ENCODE measurements around the gene RALGPS1. TPM values are rescaled to one million over a fixed set of nuclear protein-coding genes. Genes with fewer than 3 reads are reported as not detected.
A peak's percentile ranks its signal among the peaks of the same experiment; 100 is the strongest.

RALGPS1 gene
- polyA plus RNA-seq, 2 donors = 3.8 to 6.4 TPM

- Histone ChIP-seq H3K9me3 (ENCODE audit: control insufficient read depth in 2 of 2, insufficient read depth in 1 of 2, low read depth in 1 of 2, low read length in 1 of 2) (peaks cover 0 to 2% of the 10 kb centered on the region in 2 donors), H3K4me3 (ENCODE audit: low read depth in 1 of 2, low read length in 2 of 2) (no peak overlapping the region), H3K27ac (ENCODE audit: low read depth in 2 of 2, low read length in 1 of 2) (no peak overlapping the region), H3K4me1 (ENCODE audit: control insufficient read depth in 2 of 2, insufficient read depth in 2 of 2, low read length in 1 of 2) (peaks cover 2 to 13% of the 10 kb centered on the region in 2 donors), H3K36me3 (ENCODE audit: control insufficient read depth in 2 of 2, insufficient read depth in 2 of 2, low read length in 1 of 2) (peaks cover 0 to 2% of the 10 kb centered on the region in 2 donors), H3K27me3 (ENCODE audit: control insufficient read depth in 1 of 2, insufficient read depth in 2 of 2, low read length in 2 of 2) (no peaks in the 10 kb centered on the region)
- 97 to 98% methylated on average over 4 of the region's 4 CpGs for WGBS, 2 donors
Observed at GRCh38 chr9:127086771-127087170, 172.2 kb downstream of the RALGPS1 start.

- H3K27ac ChIP-seq (ENCODE audit: low read depth in 2 of 2, low read length in 1 of 2) = no peak overlapping the region
- H3K27me3 ChIP-seq (ENCODE audit: control insufficient read depth in 1 of 2, insufficient read depth in 2 of 2, low read length in 2 of 2) = no peaks in the 10 kb centered on the region
- H3K4me3 ChIP-seq (ENCODE audit: low read depth in 1 of 2, low read length in 2 of 2) = no peak overlapping the region
- H3K4me1 ChIP-seq (ENCODE audit: control insufficient read depth in 2 of 2, insufficient read depth in 2 of 2, low read length in 1 of 2) = peaks cover 2 to 13% of the 10 kb centered on the region in 2 donors
- H3K36me3 ChIP-seq (ENCODE audit: control insufficient read depth in 2 of 2, insufficient read depth in 2 of 2, low read length in 1 of 2) = peaks cover 0 to 2% of the 10 kb centered on the region in 2 donors
- peaks cover 0 to 2% of the 10 kb centered on the region in 2 donors for H3K9me3 ChIP-seq (ENCODE audit: control insufficient read depth in 2 of 2, insufficient read depth in 1 of 2, low read depth in 1 of 2, low read length in 1 of 2)
- WGBS, 2 donors = 92 to 96% methylated on average over 6 of the region's 6 CpGs
Observed at GRCh38 chr9:127087411-127087810, 172.8 kb downstream of the RALGPS1 start.

GRCh38 chr9:127087836-127088235 is 173.3 kb downstream of the RALGPS1 start:
- Histone ChIP-seq H3K36me3 (ENCODE audit: control insufficient read depth in 2 of 2, insufficient read depth in 2 of 2, low read length in 1 of 2) (peaks cover 0 to 2% of the 10 kb centered on the region in 2 donors), H3K27ac (ENCODE audit: low read depth in 2 of 2, low read length in 1 of 2) (no peak overlapping the region), H3K4me3 (ENCODE audit: low read depth in 1 of 2, low read length in 2 of 2) (no peak overlapping the region), H3K4me1 (ENCODE audit: control insufficient read depth in 2 of 2, insufficient read depth in 2 of 2, low read length in 1 of 2) (peaks cover 2 to 13% of the 10 kb centered on the region in 2 donors), H3K9me3 (ENCODE audit: control insufficient read depth in 2 of 2, insufficient read depth in 1 of 2, low read depth in 1 of 2, low read length in 1 of 2) (peaks cover 0 to 2% of the 10 kb centered on the region in 2 donors), H3K27me3 (ENCODE audit: control insufficient read depth in 1 of 2, insufficient read depth in 2 of 2, low read length in 2 of 2) (no peaks in the 10 kb centered on the region)
- WGBS, 2 donors = 93 to 95% methylated on average over 8 of the region's 8 CpGs

GRCh38 chr9:127088724-127089615 is 174.4 kb downstream of the RALGPS1 start:
- Histone ChIP-seq H3K9me3 (ENCODE audit: control insufficient read depth in 2 of 2, insufficient read depth in 1 of 2, low read depth in 1 of 2, low read length in 1 of 2) (peaks cover 0 to 2% of the 10 kb centered on the region in 2 donors), H3K27me3 (ENCODE audit: control insufficient read depth in 1 of 2, insufficient read depth in 2 of 2, low read length in 2 of 2) (no peaks in the 10 kb centered on the region), H3K27ac (ENCODE audit: low read depth in 2 of 2, low read length in 1 of 2) (peak overlapping the region in 1 of 2 donors; percentile 63), H3K4me3 (ENCODE audit: low read depth in 1 of 2, low read length in 2 of 2) (no peak overlapping the region), H3K4me1 (ENCODE audit: control insufficient read depth in 2 of 2, insufficient read depth in 2 of 2, low read length in 1 of 2) (peaks cover 2 to 10% of the 10 kb centered on the region in 2 donors), H3K36me3 (ENCODE audit: control insufficient read depth in 2 of 2, insufficient read depth in 2 of 2, low read length in 1 of 2) (peaks cover 2 to 6% of the 10 kb centered on the region in 2 donors)
- WGBS, 2 donors = 89 to 92% methylated on average over 27 of the region's 27 CpGs

GRCh38 chr9:127089631-127090081 is 175.1 kb downstream of the RALGPS1 start:
- Histone ChIP-seq H3K9me3 (ENCODE audit: control insufficient read depth in 2 of 2, insufficient read depth in 1 of 2, low read depth in 1 of 2, low read length in 1 of 2) (peaks cover 0 to 2% of the 10 kb centered on the region in 2 donors), H3K27me3 (ENCODE audit: control insufficient read depth in 1 of 2, insufficient read depth in 2 of 2, low read length in 2 of 2) (no peaks in the 10 kb centered on the region), H3K4me1 (ENCODE audit: control insufficient read depth in 2 of 2, insufficient read depth in 2 of 2, low read length in 1 of 2) (peaks cover 2 to 10% of the 10 kb centered on the region in 2 donors), H3K27ac (ENCODE audit: low read depth in 2 of 2, low read length in 1 of 2) (peak overlapping the region; percentile 43 to 44), H3K4me3 (ENCODE audit: low read depth in 1 of 2, low read length in 2 of 2) (no peak overlapping the region), H3K36me3 (ENCODE audit: control insufficient read depth in 2 of 2, insufficient read depth in 2 of 2, low read length in 1 of 2) (peaks cover 2 to 6% of the 10 kb centered on the region in 2 donors)
- WGBS, 2 donors = 65 to 73% methylated on average over 6 of the region's 6 CpGs

GRCh38 chr9:127090341-127090985 is 175.9 kb downstream of the RALGPS1 start:
- Histone ChIP-seq H3K4me1 (ENCODE audit: control insufficient read depth in 2 of 2, insufficient read depth in 2 of 2, low read length in 1 of 2) (peaks cover 2 to 11% of the 10 kb centered on the region in 2 donors), H3K27ac (ENCODE audit: low read depth in 2 of 2, low read length in 1 of 2) (peak overlapping the region; percentile 5 to 44), H3K27me3 (ENCODE audit: control insufficient read depth in 1 of 2, insufficient read depth in 2 of 2, low read length in 2 of 2) (no peaks in the 10 kb centered on the region), H3K9me3 (ENCODE audit: control insufficient read depth in 2 of 2, insufficient read depth in 1 of 2, low read depth in 1 of 2, low read length in 1 of 2) (peaks cover 0 to 2% of the 10 kb centered on the region in 2 donors), H3K4me3 (ENCODE audit: low read depth in 1 of 2, low read length in 2 of 2) (no peak overlapping the region), H3K36me3 (ENCODE audit: control insufficient read depth in 2 of 2, insufficient read depth in 2 of 2, low read length in 1 of 2) (peaks cover 2 to 6% of the 10 kb centered on the region in 2 donors)
- 71 to 75% methylated on average over 6 of the region's 6 CpGs for WGBS, 2 donors

GRCh38 chr9:127091526-127091925 is 176.9 kb downstream of the RALGPS1 start:
- Histone ChIP-seq H3K27me3 (ENCODE audit: control insufficient read depth in 1 of 2, insufficient read depth in 2 of 2, low read length in 2 of 2) (no peaks in the 10 kb centered on the region), H3K27ac (ENCODE audit: low read depth in 2 of 2, low read length in 1 of 2) (no peak overlapping the region), H3K4me1 (ENCODE audit: control insufficient read depth in 2 of 2, insufficient read depth in 2 of 2, low read length in 1 of 2) (peaks cover 2 to 14% of the 10 kb centered on the region in 2 donors), H3K9me3 (ENCODE audit: control insufficient read depth in 2 of 2, insufficient read depth in 1 of 2, low read depth in 1 of 2, low read length in 1 of 2) (peaks cover 0 to 2% of the 10 kb centered on the region in 2 donors), H3K36me3 (ENCODE audit: control insufficient read depth in 2 of 2, insufficient read depth in 2 of 2, low read length in 1 of 2) (peaks cover 2 to 6% of the 10 kb centered on the region in 2 donors), H3K4me3 (ENCODE audit: low read depth in 1 of 2, low read length in 2 of 2) (no peak overlapping the region)
- WGBS, 2 donors = 95 to 98% methylated on average over 13 of the region's 13 CpGs

GRCh38 chr9:127092041-127092608 is 177.5 kb downstream of the RALGPS1 start:
- 87 to 88% methylated on average over 11 of the region's 11 CpGs for WGBS, 2 donors
- H3K9me3 ChIP-seq (ENCODE audit: control insufficient read depth in 2 of 2, insufficient read depth in 1 of 2, low read depth in 1 of 2, low read length in 1 of 2) = no peaks in the 10 kb centered on the region
- H3K27me3 ChIP-seq (ENCODE audit: control insufficient read depth in 1 of 2, insufficient read depth in 2 of 2, low read length in 2 of 2) = no peaks in the 10 kb centered on the region
- peaks cover 2 to 6% of the 10 kb centered on the region in 2 donors for H3K36me3 ChIP-seq (ENCODE audit: control insufficient read depth in 2 of 2, insufficient read depth in 2 of 2, low read length in 1 of 2)
- no peak overlapping the region for H3K4me3 ChIP-seq (ENCODE audit: low read depth in 1 of 2, low read length in 2 of 2)
- no peak overlapping the region for H3K27ac ChIP-seq (ENCODE audit: low read depth in 2 of 2, low read length in 1 of 2)
- H3K4me1 ChIP-seq (ENCODE audit: control insufficient read depth in 2 of 2, insufficient read depth in 2 of 2, low read length in 1 of 2) = peaks cover 2 to 14% of the 10 kb centered on the region in 2 donors

- Histone ChIP-seq H3K4me3 (ENCODE audit: low read depth in 1 of 2, low read length in 2 of 2) (no peak overlapping the region), H3K27ac (ENCODE audit: low read depth in 2 of 2, low read length in 1 of 2) (no peak overlapping the region), H3K36me3 (ENCODE audit: control insufficient read depth in 2 of 2, insufficient read depth in 2 of 2, low read length in 1 of 2) (peaks cover 5 to 6% of the 10 kb centered on the region in 2 donors), H3K27me3 (ENCODE audit: control insufficient read depth in 1 of 2, insufficient read depth in 2 of 2, low read length in 2 of 2) (no peaks in the 10 kb centered on the region), H3K9me3 (ENCODE audit: control insufficient read depth in 2 of 2, insufficient read depth in 1 of 2, low read depth in 1 of 2, low read length in 1 of 2) (peaks cover 0 to 1% of the 10 kb centered on the region in 2 donors), H3K4me1 (ENCODE audit: control insufficient read depth in 2 of 2, insufficient read depth in 2 of 2, low read length in 1 of 2) (peaks cover 2 to 14% of the 10 kb centered on the region in 2 donors)
- 96% methylated on average over 17 of the region's 17 CpGs for WGBS, 2 donors
Observed at GRCh38 chr9:127093319-127094020, 178.9 kb downstream of the RALGPS1 start.
